A673 (cell line): ENCODE measurements around the gene NSUN2.

Source experiments
- EZH2 ChIP-seq: fragments of 200-600 bp; sonication (generic); IDR thresholded peaks from 2 replicates; pipeline ENCODE4 v1.6.1; 2017; ENCODE audit warnings: borderline replicate concordance, low read depth, mild to moderate bottlenecking, mixed read lengths, antibody characterized with exemption, low read length; ENCODE audit not compliant: poor library complexity, severe bottlenecking
- TF ChIP-seq, protein P1 (sequence below): fragments of 300-800, 200-600 bp; sonication (generic); conservative IDR thresholded peaks from 2 replicates; pipeline ENCODE4 v1.5.1; 2017; ENCODE audit warnings: low read depth, mild to moderate bottlenecking, antibody characterized with exemption, low read length, moderate library complexity, mixed read lengths

GRCh38 chr5:6551955-6552313 lies 80.9 kb downstream of the NSUN2 start:
- TF ChIP-seq EZH2: no peak
- TF ChIP-seq, protein P1, sequence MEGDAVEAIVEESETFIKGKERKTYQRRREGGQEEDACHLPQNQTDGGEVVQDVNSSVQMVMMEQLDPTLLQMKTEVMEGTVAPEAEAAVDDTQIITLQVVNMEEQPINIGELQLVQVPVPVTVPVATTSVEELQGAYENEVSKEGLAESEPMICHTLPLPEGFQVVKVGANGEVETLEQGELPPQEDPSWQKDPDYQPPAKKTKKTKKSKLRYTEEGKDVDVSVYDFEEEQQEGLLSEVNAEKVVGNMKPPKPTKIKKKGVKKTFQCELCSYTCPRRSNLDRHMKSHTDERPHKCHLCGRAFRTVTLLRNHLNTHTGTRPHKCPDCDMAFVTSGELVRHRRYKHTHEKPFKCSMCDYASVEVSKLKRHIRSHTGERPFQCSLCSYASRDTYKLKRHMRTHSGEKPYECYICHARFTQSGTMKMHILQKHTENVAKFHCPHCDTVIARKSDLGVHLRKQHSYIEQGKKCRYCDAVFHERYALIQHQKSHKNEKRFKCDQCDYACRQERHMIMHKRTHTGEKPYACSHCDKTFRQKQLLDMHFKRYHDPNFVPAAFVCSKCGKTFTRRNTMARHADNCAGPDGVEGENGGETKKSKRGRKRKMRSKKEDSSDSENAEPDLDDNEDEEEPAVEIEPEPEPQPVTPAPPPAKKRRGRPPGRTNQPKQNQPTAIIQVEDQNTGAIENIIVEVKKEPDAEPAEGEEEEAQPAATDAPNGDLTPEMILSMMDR: no peak
